Measurements from ENCODE around the gene TBC1D22A. TPM values are rescaled to one million over a fixed set of nuclear protein-coding genes. Genes with fewer than 3 reads are reported as not detected.

TBC1D22A gene
- total and polyA plus RNA-seq, 10 of the 15 experiments (the other 5 are each of a cell fraction or from before 2014, with no cell fraction given): 0.63 to 44.7 (median 27.4) TPM

DNA sequence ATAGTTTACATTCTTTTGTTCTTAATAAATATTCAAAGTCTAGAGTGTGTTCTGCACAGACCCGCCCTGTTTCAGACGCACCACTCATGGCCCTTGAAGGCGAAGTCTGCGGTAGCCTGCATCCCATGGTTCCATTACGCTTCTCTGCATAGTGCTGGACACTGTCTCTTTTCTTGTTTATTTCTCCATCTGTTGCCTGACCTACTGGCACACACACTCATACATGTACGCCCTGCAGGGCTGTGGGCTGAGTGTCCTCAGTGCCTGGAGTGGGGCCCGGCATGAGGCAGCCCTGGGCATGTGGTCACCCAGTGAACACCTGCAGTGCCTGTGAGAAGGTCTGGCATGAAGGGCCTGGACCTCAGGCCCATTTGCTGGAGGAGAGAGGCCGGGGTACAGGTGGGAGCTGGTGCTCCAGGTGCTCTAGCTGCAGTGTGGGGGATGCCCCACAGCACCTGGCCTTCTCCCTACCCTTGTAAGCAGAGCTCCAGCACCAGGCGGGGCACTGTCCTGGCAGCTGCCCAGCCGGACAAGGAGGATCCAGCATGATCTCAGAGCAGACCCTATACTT, 404.1 kb downstream of the TBC1D22A start (continued):
- TF ChIP-seq, protein P1, sequence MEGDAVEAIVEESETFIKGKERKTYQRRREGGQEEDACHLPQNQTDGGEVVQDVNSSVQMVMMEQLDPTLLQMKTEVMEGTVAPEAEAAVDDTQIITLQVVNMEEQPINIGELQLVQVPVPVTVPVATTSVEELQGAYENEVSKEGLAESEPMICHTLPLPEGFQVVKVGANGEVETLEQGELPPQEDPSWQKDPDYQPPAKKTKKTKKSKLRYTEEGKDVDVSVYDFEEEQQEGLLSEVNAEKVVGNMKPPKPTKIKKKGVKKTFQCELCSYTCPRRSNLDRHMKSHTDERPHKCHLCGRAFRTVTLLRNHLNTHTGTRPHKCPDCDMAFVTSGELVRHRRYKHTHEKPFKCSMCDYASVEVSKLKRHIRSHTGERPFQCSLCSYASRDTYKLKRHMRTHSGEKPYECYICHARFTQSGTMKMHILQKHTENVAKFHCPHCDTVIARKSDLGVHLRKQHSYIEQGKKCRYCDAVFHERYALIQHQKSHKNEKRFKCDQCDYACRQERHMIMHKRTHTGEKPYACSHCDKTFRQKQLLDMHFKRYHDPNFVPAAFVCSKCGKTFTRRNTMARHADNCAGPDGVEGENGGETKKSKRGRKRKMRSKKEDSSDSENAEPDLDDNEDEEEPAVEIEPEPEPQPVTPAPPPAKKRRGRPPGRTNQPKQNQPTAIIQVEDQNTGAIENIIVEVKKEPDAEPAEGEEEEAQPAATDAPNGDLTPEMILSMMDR (IDR thresholded peaks at IDR 0.05 in 2 of 3, conservative IDR thresholded peaks at IDR 0.05 in 1 of 3; ENCODE audit: control insufficient read depth in 2 of 3, extremely low read depth in 1 of 3, insufficient read depth in 1 of 3, low read depth in 3 of 3, low read length in 3 of 3): no peak

- RAD21 ChIA-PET (ENCODE audit: unreplicated experiment): no interaction called here
- H3K9me3 ChIP-seq (replicated peaks; ENCODE audit: control insufficient read depth, insufficient read depth, low read length): no peaks in the 10 kb centered on the region
- TF ChIP-seq GATAD2B (conservative IDR thresholded peaks at IDR 0.05; ENCODE audit: low read depth): no peak
- TF ChIP-seq CHD4 (IDR thresholded peaks at IDR 0.05): no peak
- TF ChIP-seq JUND (IDR thresholded peaks at IDR 0.05; ENCODE audit: low read depth, low read length): no peak
- no peak for TF ChIP-seq EGR1 (IDR thresholded peaks at IDR 0.05; ENCODE audit: borderline replicate concordance in 1 of 2, low read depth in 2 of 2, low read length in 2 of 2)
- TF ChIP-seq ZBTB4 (CRISPR knock-in tag; IDR thresholded peaks at IDR 0.05): no peak
- TF ChIP-seq MXI1 (IDR thresholded peaks at IDR 0.05; ENCODE audit: low read depth, low read length): no peak
- TF ChIP-seq, protein P2, sequence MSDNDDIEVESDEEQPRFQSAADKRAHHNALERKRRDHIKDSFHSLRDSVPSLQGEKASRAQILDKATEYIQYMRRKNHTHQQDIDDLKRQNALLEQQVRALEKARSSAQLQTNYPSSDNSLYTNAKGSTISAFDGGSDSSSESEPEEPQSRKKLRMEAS (IDR thresholded peaks at IDR 0.05; ENCODE audit: low read depth, low read length): no peak
- TF ChIP-seq NFXL1 (IDR thresholded peaks at IDR 0.05; ENCODE audit: borderline replicate concordance): no peak
- TF ChIP-seq CBFB (IDR thresholded peaks at IDR 0.05; ENCODE audit: low read depth): no peak
- TF ChIP-seq MTA3 (IDR thresholded peaks at IDR 0.05; ENCODE audit: borderline replicate concordance, low read length): no peak
- TF ChIP-seq, protein P3, sequence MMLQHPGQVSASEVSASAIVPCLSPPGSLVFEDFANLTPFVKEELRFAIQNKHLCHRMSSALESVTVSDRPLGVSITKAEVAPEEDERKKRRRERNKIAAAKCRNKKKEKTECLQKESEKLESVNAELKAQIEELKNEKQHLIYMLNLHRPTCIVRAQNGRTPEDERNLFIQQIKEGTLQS (IDR thresholded peaks at IDR 0.05; ENCODE audit: borderline replicate concordance, extremely low read depth, low read depth, low read length): no peak
- no peak for TF ChIP-seq SREBF2 (IDR thresholded peaks at IDR 0.05; ENCODE audit: low read length)
- TF ChIP-seq SIN3A (IDR thresholded peaks at IDR 0.05; ENCODE audit: low read depth, low read length): no peak
- TF ChIP-seq TAF1 (IDR thresholded peaks at IDR 0.05; ENCODE audit: borderline replicate concordance, low read depth, low read length): no peak
- no peak for TF ChIP-seq ZNF384 (IDR thresholded peaks at IDR 0.05; ENCODE audit: borderline replicate concordance, low read depth, low read length)
- no TSS peak for BruUV-seq (replicated peaks)
- no peak for ATAC-seq
- peaks cover 3 to 4% of the 10 kb centered on the region in 2 experiments; a peak in 3 of 4 replicates for H3K36me3 ChIP-seq (ENCODE audit: control insufficient read depth in 2 of 2, insufficient read depth in 2 of 2, low read length in 1 of 2)
- DNase-seq (ENCODE audit: low read depth, low spot score): no peak
- no peak overlapping the region for H3K27ac ChIP-seq (ENCODE audit: control insufficient read depth, insufficient read depth)
- no peaks in the 10 kb centered on the region for H3K79me2 ChIP-seq (ENCODE audit: control insufficient read depth, insufficient read depth, low read length)
- in situ Hi-C loops (cut with MboI) (no loop called here), intact Hi-C loops (cut with micrococcal nuclease; ENCODE audit: unreplicated experiment) (no loop called here)
- WGBS (ENCODE audit: insufficient coverage, insufficient replicate concordance, low lambda C conversion rate, missing lambda C conversion rate): 93% methylated on average over 10 of the region's 10 CpGs
- no peak overlapping the region for H3K4me2 ChIP-seq (ENCODE audit: control insufficient read depth, insufficient read depth)
- H4K20me1 ChIP-seq (ENCODE audit: control insufficient read depth, insufficient read depth): no peaks in the 10 kb centered on the region
- H3K27me3 ChIP-seq (replicated peaks in 1 of 2; ENCODE audit: control insufficient read depth in 2 of 2, insufficient read depth in 2 of 2, low read length in 1 of 2): no peaks in the 10 kb centered on the region
- SMC1A ChIA-PET (ENCODE audit: uncharacterized antibody, unreplicated experiment): no interaction called here
- no peak overlapping the region for H3K4me3 ChIP-seq
- H3K9ac ChIP-seq (ENCODE audit: control insufficient read depth, insufficient read depth, low read length): no peak overlapping the region
- no peaks in the 10 kb centered on the region for H3K4me1 ChIP-seq (ENCODE audit: control insufficient read depth, insufficient read depth, low read length)
- FAIRE-seq: no peak
- H2AFZ ChIP-seq (ENCODE audit: control insufficient read depth, low read depth, low read length): no peak overlapping the region
- POLR2A ChIA-PET: no interaction called here
- CTCF ChIA-PET: no interaction called here
These were observed 404.6 kb downstream of the TBC1D22A start for GRCh38 chr22:47167056-47167455.

Measured in GM12878 (cell line).